Parathyroid adenoma (tissue), 2 donors: ENCODE data around the gene ZFP62.

ENCODE experiments used
- H2AFZ ChIP-seq: fragments of 300-600 bp; sonication (generic); one replicate; pipeline ENCODE4 v1.7.0; 2017; ENCODE audit warnings: antibody characterized with exemption, mild to moderate bottlenecking
- H3K27ac ChIP-seq: fragments of 300-600 bp; sonication (generic); one replicate; pipeline ENCODE4 v1.7.0; 2017
- H3K27me3 ChIP-seq: fragments of 300-600 bp; sonication (generic); one replicate; pipeline ENCODE4 v1.7.0; 2017; ENCODE audit warnings: low read length; ENCODE audit not compliant: control insufficient read depth, insufficient read depth
- H3K36me3 ChIP-seq: fragments of 300-600 bp; sonication (generic); one replicate; pipeline ENCODE4 v1.7.0; 2017; ENCODE audit warnings: low read length; ENCODE audit not compliant: control insufficient read depth, insufficient read depth
- H3K4me1 ChIP-seq: fragments of 300-600 bp; sonication (generic); one replicate; pipeline ENCODE4 v1.7.0; 2017; ENCODE audit warnings: control low read depth
- H3K4me2 ChIP-seq: fragments of 300-600 bp; sonication (generic); one replicate; pipeline ENCODE4 v1.7.0; 2017; ENCODE audit warnings: low read length
- H3K4me3 ChIP-seq: fragments of 300-600 bp; sonication (generic); one replicate; pipeline ENCODE4 v1.7.0; 2017; ENCODE audit warnings: low read depth, low read length
- H3K79me2 ChIP-seq: fragments of 300-600 bp; sonication (generic); one replicate; pipeline ENCODE4 v1.7.0; 2017; ENCODE audit warnings: control low read depth
- H3K9ac ChIP-seq: fragments of 300-600 bp; sonication (generic); one replicate; pipeline ENCODE4 v1.7.0; 2017; ENCODE audit warnings: mild to moderate bottlenecking
- H3K9me3 ChIP-seq: fragments of 300-600 bp; sonication (generic); one replicate; pipeline ENCODE4 v1.7.0; 2017; ENCODE audit warnings: low read length; ENCODE audit not compliant: control insufficient read depth
- TF ChIP-seq, protein P1 (sequence below): fragments of 300-600 bp; sonication (generic); IDR thresholded peaks from one replicate; pipeline ENCODE4 v1.7.0; 2017; ENCODE audit warnings: antibody characterized with exemption, mild to moderate bottlenecking
- donor health status: primary hyperparathyroidism.

The ZFP62 gene

DNA sequence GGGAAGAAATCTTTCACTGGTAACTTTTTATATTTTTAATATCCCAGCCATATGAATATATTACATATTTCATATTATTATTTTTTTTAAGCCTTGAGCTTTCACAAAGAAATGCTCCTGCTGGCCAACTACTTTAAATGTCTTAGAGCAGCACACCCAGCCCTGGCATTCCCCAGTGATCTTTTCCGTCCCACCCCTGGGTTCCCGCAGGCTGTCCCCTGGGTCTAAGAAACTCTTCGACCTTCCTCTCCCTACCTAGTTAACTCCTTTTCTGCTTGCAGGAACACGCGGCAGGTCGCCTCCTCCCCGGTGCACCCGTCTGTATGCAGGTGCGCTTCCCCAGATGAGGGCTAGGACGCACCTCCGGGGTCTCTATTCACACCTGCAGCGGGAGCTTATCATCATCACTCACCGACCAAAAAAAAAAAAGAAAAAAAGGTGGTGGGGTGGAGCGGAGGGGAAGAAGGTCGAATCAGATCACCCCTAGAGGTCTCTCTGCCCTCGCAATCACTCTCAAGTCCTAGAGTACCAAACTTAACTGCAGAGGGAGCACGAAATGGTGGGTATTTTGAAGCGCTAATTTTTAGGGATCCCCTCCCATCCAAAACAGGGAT lies 696 bp downstream of the ZFP62 start:
- Histone ChIP-seq H3K27ac (peak overlapping the region; percentile 88), H3K36me3 (no peaks in the 10 kb centered on the region), H3K27me3 (no peaks in the 10 kb centered on the region), H2AFZ (peak overlapping the region; percentile 97), H3K79me2 (peaks cover 9% of the 10 kb centered on the region), H3K4me2 (peak overlapping the region; percentile 97), H3K4me1 (no peaks in the 10 kb centered on the region), H3K4me3 (peak overlapping the region; percentile 76), H3K9ac (peak overlapping the region; percentile 70), H3K9me3 (no peaks in the 10 kb centered on the region)
- TF ChIP-seq, protein P1, sequence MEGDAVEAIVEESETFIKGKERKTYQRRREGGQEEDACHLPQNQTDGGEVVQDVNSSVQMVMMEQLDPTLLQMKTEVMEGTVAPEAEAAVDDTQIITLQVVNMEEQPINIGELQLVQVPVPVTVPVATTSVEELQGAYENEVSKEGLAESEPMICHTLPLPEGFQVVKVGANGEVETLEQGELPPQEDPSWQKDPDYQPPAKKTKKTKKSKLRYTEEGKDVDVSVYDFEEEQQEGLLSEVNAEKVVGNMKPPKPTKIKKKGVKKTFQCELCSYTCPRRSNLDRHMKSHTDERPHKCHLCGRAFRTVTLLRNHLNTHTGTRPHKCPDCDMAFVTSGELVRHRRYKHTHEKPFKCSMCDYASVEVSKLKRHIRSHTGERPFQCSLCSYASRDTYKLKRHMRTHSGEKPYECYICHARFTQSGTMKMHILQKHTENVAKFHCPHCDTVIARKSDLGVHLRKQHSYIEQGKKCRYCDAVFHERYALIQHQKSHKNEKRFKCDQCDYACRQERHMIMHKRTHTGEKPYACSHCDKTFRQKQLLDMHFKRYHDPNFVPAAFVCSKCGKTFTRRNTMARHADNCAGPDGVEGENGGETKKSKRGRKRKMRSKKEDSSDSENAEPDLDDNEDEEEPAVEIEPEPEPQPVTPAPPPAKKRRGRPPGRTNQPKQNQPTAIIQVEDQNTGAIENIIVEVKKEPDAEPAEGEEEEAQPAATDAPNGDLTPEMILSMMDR = no peak

DNA sequence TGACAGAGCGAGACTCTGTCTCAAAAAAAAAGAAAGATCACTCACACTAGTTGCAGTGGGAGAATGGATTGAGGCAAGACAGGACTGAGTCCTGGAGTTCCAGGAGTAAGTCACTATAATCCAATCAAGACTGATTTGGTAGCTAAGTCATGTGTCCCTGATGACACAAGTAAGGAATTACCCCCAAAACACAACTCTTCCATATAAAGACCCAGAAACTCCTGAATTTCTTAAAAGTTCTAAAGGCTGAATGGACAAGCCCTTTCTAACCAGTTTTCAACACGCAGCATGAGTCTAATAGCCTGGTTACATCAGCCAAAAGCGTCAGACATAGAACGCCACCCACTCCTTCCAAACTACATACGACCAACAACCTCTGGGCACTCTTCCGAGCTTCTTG lies 2.5 kb downstream of the ZFP62 start:
- no peak overlapping the region for H3K4me3 ChIP-seq
- no peaks in the 10 kb centered on the region for H3K36me3 ChIP-seq
- H3K79me2 ChIP-seq = peaks cover 13% of the 10 kb centered on the region
- H3K9ac ChIP-seq = no peak overlapping the region
- no peaks in the 10 kb centered on the region for H3K27me3 ChIP-seq
- H3K4me2 ChIP-seq = no peak overlapping the region
- TF ChIP-seq, protein P1 = no peak
- no peaks in the 10 kb centered on the region for H3K4me1 ChIP-seq
- no peaks in the 10 kb centered on the region for H3K9me3 ChIP-seq
- no peak overlapping the region for H2AFZ ChIP-seq
- no peak overlapping the region for H3K27ac ChIP-seq

DNA sequence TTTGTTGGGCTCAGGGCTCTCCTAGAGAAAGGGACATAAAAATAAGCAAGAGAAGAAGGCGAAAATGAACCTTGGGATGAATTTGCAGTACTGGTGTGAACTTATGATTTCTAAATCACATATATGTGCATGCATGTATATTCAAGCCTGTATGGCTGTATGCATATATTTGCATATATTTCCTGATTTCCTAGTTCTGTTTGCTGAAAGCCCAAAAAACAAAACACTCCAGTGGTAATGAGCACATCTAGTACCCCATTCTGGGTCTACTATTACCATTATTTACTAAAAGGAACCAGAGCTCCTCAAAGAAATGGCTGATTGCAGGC lies 7.3 kb downstream of the ZFP62 start:
- Histone ChIP-seq H3K4me2 (no peak overlapping the region), H3K4me1 (no peaks in the 10 kb centered on the region), H2AFZ (no peak overlapping the region), H3K79me2 (peaks cover 15% of the 10 kb centered on the region), H3K9me3 (peaks cover 5% of the 10 kb centered on the region), H3K9ac (no peak overlapping the region), H3K27me3 (no peaks in the 10 kb centered on the region), H3K4me3 (no peak overlapping the region), H3K36me3 (peaks cover 9% of the 10 kb centered on the region), H3K27ac (no peak overlapping the region)
- TF ChIP-seq, protein P1 = no peak

DNA sequence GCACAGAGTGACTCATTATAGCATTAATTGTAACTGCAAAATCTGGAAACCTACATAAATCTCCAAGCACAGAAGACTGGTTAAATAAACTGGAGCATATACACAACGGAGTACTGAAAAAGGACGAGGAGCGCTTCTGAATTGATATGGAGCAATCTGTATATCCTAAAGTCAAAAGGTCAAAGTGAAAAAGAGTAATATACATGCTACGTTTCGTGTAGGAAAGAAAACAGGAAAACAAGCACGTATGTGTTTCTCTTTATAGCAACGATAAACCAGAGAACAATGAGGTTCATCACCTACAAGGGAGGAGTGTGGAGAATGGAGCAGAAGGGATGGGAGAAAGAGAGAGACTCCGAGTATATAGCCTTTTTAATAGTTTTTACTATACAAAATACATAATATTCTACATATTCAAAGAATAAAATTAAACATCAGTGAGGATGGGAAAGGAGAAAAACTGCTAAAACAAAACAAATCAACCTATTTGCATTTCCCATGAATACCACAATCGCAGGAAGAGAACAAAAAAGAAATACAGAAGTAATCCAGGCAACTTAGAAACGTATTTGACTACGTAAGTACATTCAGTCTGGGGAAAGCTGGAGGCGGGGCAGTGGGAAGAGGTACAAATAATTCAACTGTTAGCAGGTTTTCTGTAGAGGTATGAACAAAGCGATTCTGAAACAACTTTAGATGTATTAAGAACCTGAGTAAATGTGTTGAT lies 7.8 kb downstream of the ZFP62 start:
- H3K27me3 ChIP-seq = no peaks in the 10 kb centered on the region
- H3K4me2 ChIP-seq = no peak overlapping the region
- no peak overlapping the region for H3K27ac ChIP-seq
- H2AFZ ChIP-seq = no peak overlapping the region
- TF ChIP-seq, protein P1 = no peak
- no peak overlapping the region for H3K4me3 ChIP-seq
- H3K4me1 ChIP-seq = no peaks in the 10 kb centered on the region
- peaks cover 9% of the 10 kb centered on the region for H3K36me3 ChIP-seq
- H3K79me2 ChIP-seq = peaks cover 13% of the 10 kb centered on the region
- H3K9me3 ChIP-seq = peaks cover 5% of the 10 kb centered on the region
- H3K9ac ChIP-seq = no peak overlapping the region

DNA sequence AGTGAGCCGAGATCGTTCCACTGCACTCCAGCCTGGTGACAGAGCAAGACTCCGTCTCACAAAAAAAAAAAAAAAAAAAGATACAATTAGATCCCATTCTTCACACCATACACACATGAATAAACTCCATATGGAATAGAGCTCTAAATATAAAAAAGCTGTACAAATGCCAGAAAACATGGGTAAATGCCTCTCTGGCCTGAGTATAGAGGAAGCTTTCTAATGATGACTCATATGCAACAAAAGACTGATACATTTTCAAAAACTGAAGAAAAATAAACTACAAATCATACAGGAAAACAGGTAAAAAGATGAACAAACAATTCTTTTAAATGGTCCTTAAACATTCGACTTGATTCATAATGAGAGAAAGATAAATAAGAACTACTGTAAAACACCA lies 8.6 kb downstream of the ZFP62 start:
- H3K27ac ChIP-seq = no peak overlapping the region
- no peak overlapping the region for H3K9ac ChIP-seq
- no peaks in the 10 kb centered on the region for H3K27me3 ChIP-seq
- TF ChIP-seq, protein P1 = no peak
- H3K4me3 ChIP-seq = no peak overlapping the region
- H2AFZ ChIP-seq = no peak overlapping the region
- no peak overlapping the region for H3K4me2 ChIP-seq
- peaks cover 13% of the 10 kb centered on the region for H3K79me2 ChIP-seq
- peaks cover 5% of the 10 kb centered on the region for H3K9me3 ChIP-seq
- peaks cover 9% of the 10 kb centered on the region for H3K36me3 ChIP-seq
- H3K4me1 ChIP-seq = no peaks in the 10 kb centered on the region
